Adrenal gland (tissue), 12 donors: ENCODE data around the gene SLC7A14. TPM values are rescaled to one million over a fixed set of nuclear protein-coding genes. Genes with fewer than 3 reads are reported as not detected.

Experiments used
- DNase-seq, 7 donors: peaks; one replicate each; pipeline ENCODE4 v3.0.0-alpha.2; 2019 to 2020
- H3K27ac ChIP-seq, 5 donors: fragments of 200-600 bp; sonication (generic) in 4 of 5; 1 replicate in 3 of 5; 2 replicates in 2 of 5; pipeline versions ENCODE4 v1.5.1 to v1.8.0; 2016 to 2020; ENCODE audit warnings: mild to moderate bottlenecking in 1 of 5
- H3K27me3 ChIP-seq: fragments of 200-600 bp; 2 replicates; pipeline ENCODE4 v1.8.0; 2021
- H3K36me3 ChIP-seq, 2 donors: fragments of 200-600 bp; replicated peaks in 1 of 2; 1 replicate in 1 of 2; 2 replicates in 1 of 2; pipeline versions ENCODE4 v1.5.1 to v1.8.0; 2018 to 2022
- H3K4me1 ChIP-seq, 2 donors: fragments of 200-600 bp; replicated peaks in 1 of 2; 1 replicate in 1 of 2; 2 replicates in 1 of 2; pipeline versions ENCODE4 v1.5.1 to v1.8.0; 2018 to 2021
- H3K4me3 ChIP-seq, 4 donors: fragments of 200-600 bp; sonication (generic) in 3 of 4; one replicate each; pipeline ENCODE4 v1.5.1; 2016 to 2018
- H3K9me3 ChIP-seq, 3 donors: fragments of 200-600 bp; sonication (generic) in 1 of 3; replicated peaks in 1 of 3; 1 replicate in 2 of 3; 2 replicates in 1 of 3; pipeline versions ENCODE4 v1.5.1 to v1.8.0; 2016 to 2021
- CTCF ChIP-seq, 6 experiments: fragments of 450-650 bp in 4 of 6; fragments of 200-600 bp in 2 of 6; sonication (generic) in 1 of 6; IDR thresholded peaks; 1 replicate in 5 of 6; 2 replicates in 1 of 6; pipeline versions ENCODE4 v1.5.1 to v1.8.0; 2016 to 2021; ENCODE audit warnings: antibody characterized with exemption in 6 of 6, mild to moderate bottlenecking in 2 of 6, moderate library complexity in 1 of 6
- POLR2A ChIP-seq, 2 donors: fragments of 450-650 bp; IDR thresholded peaks; one replicate each; pipeline ENCODE4 v1.6.1; 2017; ENCODE audit warnings: antibody characterized with exemption in 2 of 2, mild to moderate bottlenecking in 2 of 2, moderate library complexity in 1 of 2
- WGBS, 4 donors: extraction: QIAGEN DNeasy Blood & Tissue Kit in 2 of 4; methylation state at CpG; one replicate each; pipeline versions ENCODE4 v1.1.5 to v1.1.7; 2013 to 2017; 5-methylcytosine and 5-hydroxymethylcytosine counted together
- intact Hi-C, 2 donors: fragments of 100-400 bp; cut with DNase I; formaldehyde crosslinking; loops; one replicate each; pipeline versions ENCODE4 v1.14.1 to v1.15.0; 2022 to 2023
- polyA plus RNA-seq, 3 donors: library from polyadenylated mRNA; stranded (reverse); fragments of 200-250 nt in 2 of 3; fragments of 350-450 nt in 1 of 3; fragmentation: Illumina TruSeq in 1 of 3; extraction: RNeasy Lipid Tissue Mini Kit (QIAGEN cat#74804) in 1 of 3; gene quantifications; one replicate each; pipeline ENCODE4 v1.2.3, GENCODE V29; 2013 to 2014
- total RNA-seq, 9 donors: library from RNA; depleted of rRNA in 4 of 9; stranded (reverse); fragments of >200 nt in 4 of 9; fragments of 120-200 nt in 1 of 9; fragmentation: NEBNext Ultra II Directional in 1 of 9; extraction: Animal tissue kit (Norgen Biotek cat#: 25700) in 1 of 9; gene quantifications; one replicate each; pipeline versions ENCODE4 v1.1.0 to v1.2.4, GENCODE V29; 2013 to 2023
- donor health status: healthy with polysubstance abuse.
- donor health status: Bipolar disorder and iron deficiency.
- donor health status: DM: yes; HTN: yes; CAD: no.
- donor health status: DM: no; HTN: no; CAD: no.
- donor health status: DM: no; HTN: no; CAD: no.
- donor health status: DM: yes; HTN: yes; CAD: no.

The SLC7A14 gene
- total and polyA plus RNA-seq, 12 donors: 0.03 to 3.8 (median 0.48) TPM; not detected in 1

GRCh38 chr3:170610321-170610884, 24.5 kb upstream of the SLC7A14 start:
- Histone ChIP-seq H3K4me3 (no peak overlapping the region), H3K27me3 (no peaks in the 10 kb centered on the region), H3K9me3 (no peaks in the 10 kb centered on the region), H3K27ac (no peak overlapping the region), H3K36me3 (no peaks in the 10 kb centered on the region), H3K4me1 (no peaks in the 10 kb centered on the region)
- DNase-seq: no peak
- intact Hi-C loops: no loop called here
- TF ChIP-seq POLR2A (IDR thresholded peaks at IDR 0.05) (no peak), CTCF (IDR thresholded peaks at IDR 0.05) (no peak)
- WGBS, 4 donors: 91 to 97% (median 94%) methylated on average over 8 of the region's 8 CpGs

- no peaks in the 10 kb centered on the region for H3K27me3 ChIP-seq
- DNase-seq: no peak
- no peak overlapping the region for H3K27ac ChIP-seq
- intact Hi-C loops: no loop called here
- H3K4me1 ChIP-seq: no peaks in the 10 kb centered on the region
- WGBS, 4 donors: 63 to 86% (median 73%) methylated on average over 1 of the region's 1 CpG
- no peak overlapping the region for H3K4me3 ChIP-seq
- H3K9me3 ChIP-seq: no peaks in the 10 kb centered on the region
- no peaks in the 10 kb centered on the region for H3K36me3 ChIP-seq
- TF ChIP-seq POLR2A (IDR thresholded peaks at IDR 0.05) (no peak), CTCF (IDR thresholded peaks at IDR 0.05) (no peak)
These were observed 22.6 kb upstream of the SLC7A14 start for GRCh38 chr3:170608475-170608874.

- Histone ChIP-seq H3K9me3 (no peaks in the 10 kb centered on the region), H3K4me1 (no peaks in the 10 kb centered on the region), H3K27ac (no peak overlapping the region), H3K27me3 (no peaks in the 10 kb centered on the region), H3K4me3 (no peak overlapping the region), H3K36me3 (no peaks in the 10 kb centered on the region)
- no peak for DNase-seq
- intact Hi-C loops: no loop called here
- TF ChIP-seq POLR2A (IDR thresholded peaks at IDR 0.05) (no peak), CTCF (IDR thresholded peaks at IDR 0.05) (no peak)
- 69 to 79% (median 76%) methylated on average over 3 of the region's 3 CpGs for WGBS, 4 donors
These were observed 20.8 kb upstream of the SLC7A14 start for GRCh38 chr3:170606675-170607074.

- Histone ChIP-seq H3K27ac (no peak overlapping the region), H3K4me3 (no peak overlapping the region), H3K4me1 (no peaks in the 10 kb centered on the region), H3K9me3 (no peaks in the 10 kb centered on the region), H3K27me3 (no peaks in the 10 kb centered on the region), H3K36me3 (no peaks in the 10 kb centered on the region)
- intact Hi-C loops: no loop called here
- no peak for DNase-seq
- TF ChIP-seq CTCF (IDR thresholded peaks at IDR 0.05) (no peak), POLR2A (IDR thresholded peaks at IDR 0.05) (no peak)
These were observed 19.6 kb upstream of the SLC7A14 start for GRCh38 chr3:170605490-170605889.
